SK-N-SH (cell line): ENCODE results near the gene PGGHG. TPM values are rescaled to one million over a fixed set of nuclear protein-coding genes. Genes with fewer than 3 reads are reported as not detected.
"Not testable (repeated sequence)": the region's sequence is repeated elsewhere in the genome, so short reads cannot be mapped to it uniquely, and the experiment has no call there.

ENCODE experiments used
- CTCF ChIA-PET: fragments of 300-600, 350-600 bp; formaldehyde crosslinking; extraction: SDS; loops from one replicate; lab custom pipeline; 2021; lab: Yijun Ruan, JAX
- POLR2A ChIA-PET: fragments of 350-600 bp; sonication (Branson Sonifier 250); formaldehyde crosslinking; extraction: SDS; loops from one replicate; lab custom pipeline; 2020; ENCODE audit warnings: antibody characterized with exemption, inconsistent platforms; lab: Yijun Ruan, JAX
- DNase-seq: peaks from one replicate; pipeline ENCODE4 v3.0.0; 2012
- H2AFZ ChIP-seq: fragments of 200-600 bp; sonication (generic); 2 replicates; pipeline ENCODE4 v1.8.1; 2016; ENCODE audit warnings: antibody characterized with exemption, mild to moderate bottlenecking, low read depth
- H3F3A ChIP-seq: fragments of 200-600 bp; sonication (generic); replicated peaks from 2 replicates; pipeline ENCODE3; 2016; ENCODE audit warnings: antibody characterized with exemption, mild to moderate bottlenecking; ENCODE audit not compliant: insufficient read depth
- H3K27ac ChIP-seq, 2 experiments: fragments of 200-500 bp in 1 of 2; fragments of 200-600 bp in 1 of 2; sonication (Bioruptor generic) in 1 of 2; sonication (generic), shearing (Covaris generic) in 1 of 2; 2 replicates each; pipeline versions ENCODE4 v1.5.1 to v1.6.1; 2014 to 2016; ENCODE audit warnings: low read depth in 2 of 2, inconsistent platforms in 1 of 2, low read length in 1 of 2, mild to moderate bottlenecking in 1 of 2, mixed read lengths in 1 of 2
- H3K27me3 ChIP-seq: fragments of 200-600 bp; sonication (generic), shearing (Covaris generic); 2 replicates; pipeline ENCODE4 v1.6.1; 2016; ENCODE audit warnings: mixed run types; ENCODE audit not compliant: insufficient read depth
- H3K36me3 ChIP-seq, 2 experiments: fragments of 200-500 bp in 1 of 2; fragments of 200-600 bp in 1 of 2; sonication (Bioruptor generic) in 1 of 2; sonication (generic) in 1 of 2; replicated peaks in 1 of 2; 2 replicates each; pipeline versions ENCODE3 to v1.5.1; 2014 to 2016; ENCODE audit warnings: low read length in 1 of 2, mild to moderate bottlenecking in 1 of 2; ENCODE audit not compliant: insufficient read depth in 2 of 2, control insufficient read depth in 1 of 2
- H3K4me1 ChIP-seq, 2 experiments: fragments of 200-500 bp in 1 of 2; fragments of 200-600 bp in 1 of 2; sonication (Bioruptor generic) in 1 of 2; sonication (generic), shearing (Covaris generic) in 1 of 2; 2 replicates each; pipeline versions ENCODE4 v1.5.1 to v1.6.1; 2014 to 2016; ENCODE audit warnings: low read depth in 1 of 2, low read length in 1 of 2, mixed run types in 1 of 2; ENCODE audit not compliant: insufficient read depth in 2 of 2, control insufficient read depth in 1 of 2
- H3K4me2 ChIP-seq: fragments of 200-600 bp; sonication (generic), shearing (Covaris generic); 2 replicates; pipeline ENCODE4 v1.6.1; 2017; ENCODE audit warnings: mixed run types
- H3K4me3 ChIP-seq, 2 experiments: fragments of 200-500 bp in 1 of 2; fragments of 200-600 bp in 1 of 2; sonication (Bioruptor generic) in 1 of 2; sonication (generic), shearing (Covaris generic) in 1 of 2; 2 replicates each; pipeline versions ENCODE4 v1.5.1 to v1.8.1; 2014 to 2016; ENCODE audit warnings: low read depth in 2 of 2, inconsistent platforms in 1 of 2, low read length in 1 of 2, mild to moderate bottlenecking in 1 of 2, mixed read lengths in 1 of 2, moderate library complexity in 1 of 2
- H3K79me2 ChIP-seq: fragments of 200-600 bp; sonication (generic); 2 replicates; pipeline ENCODE4 v1.8.1; 2017; ENCODE audit warnings: mild to moderate bottlenecking; ENCODE audit not compliant: insufficient read depth
- H3K9ac ChIP-seq: fragments of 200-600 bp; sonication (generic); 2 replicates; pipeline ENCODE4 v1.6.1; 2017; ENCODE audit warnings: mixed run types
- H3K9me2 ChIP-seq: fragments of 200-600 bp; sonication (generic); 2 replicates; pipeline ENCODE4 v1.6.1; 2017; ENCODE audit warnings: mixed run types
- H3K9me3 ChIP-seq: fragments of 200-600 bp; sonication (generic); 2 replicates; pipeline ENCODE4 v1.6.1; 2017; ENCODE audit warnings: mixed run types, mild to moderate bottlenecking, moderate library complexity
- H4K20me1 ChIP-seq: fragments of 200-600 bp; sonication (generic); 2 replicates; pipeline ENCODE4 v1.6.1; 2017; ENCODE audit warnings: mild to moderate bottlenecking, mixed run types; ENCODE audit not compliant: insufficient read depth
- EP300 ChIP-seq, 2 experiments: IDR thresholded peaks; 2 replicates each; pipeline versions ENCODE4 v1.4.0 to v1.6.1; 2012; ENCODE audit warnings: borderline replicate concordance in 1 of 2, low read depth in 1 of 2, low read length in 1 of 2
- FOSL2 ChIP-seq: IDR thresholded peaks from 2 replicates; pipeline ENCODE4 v1.4.0; 2012; ENCODE audit warnings: low read depth, mild to moderate bottlenecking, moderate library complexity, borderline replicate concordance
- FOXM1 ChIP-seq: IDR thresholded peaks from 2 replicates; pipeline ENCODE4 v1.4.0; 2012; ENCODE audit warnings: low read depth, mild to moderate bottlenecking
- GATA2 ChIP-seq: sonication (generic); formaldehyde crosslinking; IDR thresholded peaks from 2 replicates; pipeline ENCODE4 v1.5.0; 2020; ENCODE audit warnings: mild to moderate bottlenecking, missing genetic modification reagents
- MEF2A ChIP-seq: IDR thresholded peaks from 2 replicates; pipeline ENCODE4 v1.4.0; 2012; ENCODE audit warnings: low read depth, borderline replicate concordance
- NFIC ChIP-seq: IDR thresholded peaks from 2 replicates; pipeline ENCODE4 v1.4.0; 2012; ENCODE audit warnings: borderline replicate concordance
- NRF1 ChIP-seq: IDR thresholded peaks from 2 replicates; pipeline ENCODE4 v1.6.1; 2012; ENCODE audit warnings: low read depth, mild to moderate bottlenecking, low read length
- RAD21 ChIP-seq: IDR thresholded peaks from 2 replicates; pipeline ENCODE4 v1.6.1; 2012; ENCODE audit warnings: mild to moderate bottlenecking, low read length
- RCOR1 ChIP-seq: fragments of 150-350 bp; IDR thresholded peaks from 2 replicates; pipeline ENCODE4 v1.6.1; 2017; ENCODE audit warnings: antibody characterized with exemption, low read length
- TAF1 ChIP-seq: IDR thresholded peaks from 2 replicates; pipeline ENCODE4 v1.6.1; 2012; ENCODE audit warnings: low read depth, mild to moderate bottlenecking, low read length, moderate library complexity, borderline replicate concordance
- YY1 ChIP-seq: IDR thresholded peaks from 2 replicates; pipeline ENCODE4 v1.4.0; 2012; ENCODE audit warnings: low read depth, mild to moderate bottlenecking
- WGBS: methylation state at CpG from one replicate; pipeline ENCODE4 v1.1.6; 2017; ENCODE audit warnings: low lambda C conversion rate; 5-methylcytosine and 5-hydroxymethylcytosine counted together
- polyA plus RNA-seq, 3 experiments: library from polyadenylated mRNA; depleted of rRNA; stranded (reverse); fragments of >200 nt; gene quantifications; 2 replicates each; pipeline ENCODE4 v1.2.3, GENCODE V29; 2012
- TF ChIP-seq, protein P1 (sequence below): IDR thresholded peaks from 2 replicates; pipeline ENCODE4 v1.4.0; 2012; ENCODE audit warnings: low read depth

The PGGHG gene
- polyA plus RNA-seq, 1 of the 3 experiments (the other 2 are of a cell fraction) = 19.9 TPM

DNA sequence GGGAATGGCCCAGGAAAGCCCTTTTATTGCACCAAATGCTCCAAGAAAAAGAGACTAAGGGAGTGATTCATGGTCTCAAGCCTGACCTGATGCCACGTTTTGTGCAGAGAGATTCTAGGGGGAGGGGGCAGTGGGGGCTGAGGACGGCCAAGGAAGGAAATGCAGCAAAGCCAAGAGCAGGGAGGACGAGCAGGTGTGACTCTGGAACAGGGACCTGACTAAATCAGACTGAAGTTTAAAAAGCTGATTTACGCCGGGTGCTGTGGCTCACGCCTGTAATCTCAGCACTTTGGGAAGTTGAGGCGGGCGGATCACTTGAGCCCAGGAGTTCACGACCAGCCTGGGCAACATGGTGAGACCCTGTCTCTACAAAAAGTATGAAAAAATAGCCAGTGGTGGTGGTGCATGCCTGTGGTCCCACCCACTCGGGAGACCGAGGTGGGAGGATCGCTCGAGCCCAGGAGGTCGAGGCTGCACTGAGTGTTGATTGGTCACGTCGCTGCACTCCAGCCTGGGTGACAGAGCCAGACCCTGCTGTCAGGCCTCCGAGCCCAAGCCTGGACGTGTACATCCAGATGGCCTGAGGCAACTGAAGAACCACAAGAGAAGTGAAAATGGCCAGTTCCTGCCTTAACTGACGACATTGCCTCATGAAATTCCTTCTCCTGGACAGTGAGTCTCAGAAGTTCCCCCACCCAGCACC lies 42.6 kb downstream of the PGGHG start:
- H3K4me3 ChIP-seq = no peak overlapping the region
- H3K9me2 ChIP-seq = no peaks in the 10 kb centered on the region
- DNase-seq = no peak
- H3F3A ChIP-seq = no peaks in the 10 kb centered on the region
- POLR2A ChIA-PET = no interaction called here
- no peaks in the 10 kb centered on the region for H3K27me3 ChIP-seq
- no peaks in the 10 kb centered on the region for H3K79me2 ChIP-seq
- H3K27ac ChIP-seq = no peak overlapping the region
- H3K9me3 ChIP-seq = no peaks in the 10 kb centered on the region
- no peak for TF ChIP-seq RCOR1
- TF ChIP-seq MEF2A = no peak
- TF ChIP-seq NRF1 = no peak
- no peak for TF ChIP-seq FOSL2
- no peak for TF ChIP-seq EP300 (IDR thresholded peaks at IDR 0.05; ENCODE audit: borderline replicate concordance in 1 of 2, low read depth in 1 of 2, low read length in 1 of 2)
- TF ChIP-seq RAD21 = no peak
- TF ChIP-seq GATA2 = no peak
- TF ChIP-seq TAF1 = no peak
- no peak for TF ChIP-seq YY1
- no peak for TF ChIP-seq NFIC
- TF ChIP-seq, protein P1, sequence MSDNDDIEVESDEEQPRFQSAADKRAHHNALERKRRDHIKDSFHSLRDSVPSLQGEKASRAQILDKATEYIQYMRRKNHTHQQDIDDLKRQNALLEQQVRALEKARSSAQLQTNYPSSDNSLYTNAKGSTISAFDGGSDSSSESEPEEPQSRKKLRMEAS = no peak
- H4K20me1 ChIP-seq = no peaks in the 10 kb centered on the region
- 73% methylated on average over 16 of the region's 19 CpGs for WGBS
- H2AFZ ChIP-seq = no peak overlapping the region
- CTCF ChIA-PET = no interaction called here
- H3K4me1 ChIP-seq = no peaks in the 10 kb centered on the region; a peak in 1 of 4 replicates
- H3K9ac ChIP-seq = no peak overlapping the region
- H3K4me2 ChIP-seq = no peak overlapping the region
- no peaks in the 10 kb centered on the region for H3K36me3 ChIP-seq

DNA sequence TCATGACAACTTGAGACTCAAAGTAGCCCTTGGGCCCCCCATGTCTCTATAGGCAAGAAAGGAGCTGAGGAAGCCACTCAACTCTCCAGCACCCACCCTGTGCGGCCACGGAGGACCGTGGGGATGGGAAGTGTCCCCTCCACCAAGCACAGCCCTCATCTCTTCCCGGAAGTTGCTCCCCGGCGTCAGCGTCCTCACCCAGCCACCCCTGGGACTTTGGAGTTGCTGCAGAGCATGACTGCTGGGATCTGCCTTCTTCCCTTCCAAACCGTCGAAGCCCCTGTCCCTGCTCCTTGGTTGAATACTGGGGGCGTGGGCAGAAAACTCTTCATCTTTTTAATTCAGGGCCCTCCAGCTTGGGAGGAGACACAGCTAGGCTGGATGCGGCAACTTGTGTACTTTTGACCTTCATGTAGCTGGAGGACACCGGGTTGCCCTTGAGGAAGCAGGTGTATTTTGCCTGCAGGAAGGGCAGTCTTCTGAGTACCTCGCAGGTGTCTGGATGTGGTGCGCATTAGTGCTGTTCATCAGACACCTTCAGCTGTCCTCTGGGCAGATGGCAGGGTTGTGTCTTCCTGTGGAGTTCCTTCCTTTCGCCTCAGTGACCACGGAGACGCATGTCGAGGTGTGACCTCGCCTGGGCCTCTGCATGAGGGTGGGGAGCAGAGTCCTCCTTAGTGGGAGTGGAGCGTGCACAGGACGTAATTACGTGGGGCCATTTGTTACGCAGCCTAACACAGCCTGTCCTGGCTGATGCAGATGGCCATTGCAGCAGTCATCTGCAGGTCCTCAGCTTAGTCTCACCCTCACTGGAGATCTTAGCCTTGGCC lies 43.9 kb downstream of the PGGHG start:
- CTCF ChIA-PET = interaction anchor here (1.2 to 1.3 kb wide), 2 partner anchors 27 to 74 kb away, joined by 3 to 4 read pairs; no protein-coding TSS in a partner anchor
- Histone ChIP-seq H3K79me2 (no peaks in the 10 kb centered on the region), H3K27ac (no peak overlapping the region), H3F3A (no peaks in the 10 kb centered on the region), H3K9me2 (no peaks in the 10 kb centered on the region), H2AFZ (no peak overlapping the region), H3K4me2 (no peak overlapping the region), H3K36me3 (no peaks in the 10 kb centered on the region), H3K9ac (no peak overlapping the region), H3K9me3 (no peaks in the 10 kb centered on the region), H3K4me1 (no peaks in the 10 kb centered on the region; a peak in 1 of 4 replicates), H3K4me3 (no peak overlapping the region), H3K27me3 (no peaks in the 10 kb centered on the region), H4K20me1 (no peaks in the 10 kb centered on the region)
- no peak for TF ChIP-seq FOXM1
- 53% methylated on average over 12 of the region's 23 CpGs for WGBS
- DNase-seq = no peak
- POLR2A ChIA-PET = no interaction called here

DNA sequence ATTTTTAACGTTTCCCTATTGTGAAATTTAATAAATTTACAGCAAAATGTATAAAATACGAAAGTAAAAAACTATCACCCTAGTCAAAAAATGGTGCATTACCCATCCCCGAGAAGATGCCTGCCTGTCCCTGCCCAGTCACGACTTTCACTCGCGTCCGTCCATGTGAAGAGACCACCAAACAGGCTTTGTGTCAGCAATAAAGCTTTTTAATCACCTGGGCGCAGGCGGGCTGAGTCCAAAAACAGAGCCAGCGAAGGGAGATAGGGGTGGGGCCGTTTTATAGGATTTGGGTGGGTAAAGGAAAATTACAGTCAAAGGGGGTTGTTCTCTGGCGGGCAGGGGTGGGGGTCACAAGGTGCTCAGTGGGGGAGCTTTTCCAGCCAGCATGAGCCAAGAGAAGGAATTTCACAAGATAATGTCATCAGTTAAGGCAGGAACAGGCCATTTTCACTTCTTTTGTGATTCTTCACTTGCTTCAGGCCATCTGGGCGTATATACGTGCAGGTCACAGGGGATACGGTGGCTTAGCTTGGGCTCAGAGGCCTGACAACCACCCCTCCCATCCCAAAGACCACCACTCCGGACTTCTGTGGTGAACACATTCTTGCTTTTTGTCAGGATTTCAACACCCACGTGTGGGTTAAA lies 44.8 kb downstream of the PGGHG start:
- H3K79me2 ChIP-seq, POLR2A ChIA-PET, H3K4me3 ChIP-seq, H3K9ac ChIP-seq, H3F3A ChIP-seq, H3K27me3 ChIP-seq, H3K9me2 ChIP-seq, H2AFZ ChIP-seq, H3K4me1 ChIP-seq, H3K27ac ChIP-seq, H4K20me1 ChIP-seq, H3K9me3 ChIP-seq, DNase-seq, H3K4me2 ChIP-seq, H3K36me3 ChIP-seq: not testable (repeated sequence)
- CTCF ChIA-PET = interaction anchor here (1.2 to 1.3 kb wide), 2 partner anchors 28 to 73 kb away, joined by 3 to 4 read pairs; no protein-coding TSS in a partner anchor
- 81% methylated on average over 17 of the region's 17 CpGs for WGBS
